Peyer's patch (tissue), 4 donors: Measurements from ENCODE around the gene BLCAP. TPM values are rescaled to one million over a fixed set of nuclear protein-coding genes. Genes with fewer than 3 reads are reported as not detected.

Source experiments
- DNase-seq, 3 donors: peaks; one replicate each; pipeline ENCODE4 v3.0.0-alpha.2; 2017 to 2019
- H3K27ac ChIP-seq, 4 donors: fragments of 200-600 bp; sonication (generic); one replicate each; pipeline ENCODE4 v1.5.1; 2016 to 2019
- H3K27me3 ChIP-seq, 2 donors: fragments of 200-600 bp; sonication (generic); one replicate each; pipeline ENCODE4 v1.5.1; 2019
- H3K36me3 ChIP-seq, 3 donors: fragments of 200-600 bp; sonication (generic); one replicate each; pipeline ENCODE4 v1.5.1; 2016 to 2019
- H3K4me1 ChIP-seq, 4 donors: fragments of 200-600 bp; sonication (generic); one replicate each; pipeline ENCODE4 v1.5.1; 2016 to 2019
- H3K4me3 ChIP-seq, 4 donors: fragments of 200-600 bp; sonication (generic); 1 replicate in 3 of 4; 2 replicates in 1 of 4; pipeline ENCODE4 v1.5.1; 2016 to 2019; ENCODE audit warnings: mild to moderate bottlenecking in 1 of 4
- H3K9me3 ChIP-seq, 4 donors: fragments of 200-600 bp; sonication (generic); one replicate each; pipeline ENCODE4 v1.5.1; 2016 to 2019; ENCODE audit warnings: mild to moderate bottlenecking in 1 of 4
- POLR2A ChIP-seq, 2 donors: fragments of 450-650 bp; IDR thresholded peaks; one replicate each; pipeline ENCODE4 v1.5.1; 2017; ENCODE audit warnings: antibody characterized with exemption in 2 of 2, mild to moderate bottlenecking in 2 of 2, moderate library complexity in 2 of 2
- total RNA-seq, 4 donors: library from RNA; depleted of rRNA; stranded (reverse); fragments of >200 nt; gene quantifications; one replicate each; pipeline ENCODE4 v1.1.0, GENCODE V29; 2016
- TF ChIP-seq, protein P1 (sequence below), 6 experiments: fragments of 450-650 bp in 4 of 6; fragments of 200-600 bp in 2 of 6; sonication (generic) in 1 of 6; IDR thresholded peaks; one replicate each; pipeline ENCODE4 v1.5.1; 2017 to 2019; ENCODE audit warnings: antibody characterized with exemption in 6 of 6, mild to moderate bottlenecking in 3 of 6, moderate library complexity in 1 of 6

Gene BLCAP
- total RNA-seq, 4 donors from 2014 or later = 44.6 to 129 (median 118) TPM

DNA sequence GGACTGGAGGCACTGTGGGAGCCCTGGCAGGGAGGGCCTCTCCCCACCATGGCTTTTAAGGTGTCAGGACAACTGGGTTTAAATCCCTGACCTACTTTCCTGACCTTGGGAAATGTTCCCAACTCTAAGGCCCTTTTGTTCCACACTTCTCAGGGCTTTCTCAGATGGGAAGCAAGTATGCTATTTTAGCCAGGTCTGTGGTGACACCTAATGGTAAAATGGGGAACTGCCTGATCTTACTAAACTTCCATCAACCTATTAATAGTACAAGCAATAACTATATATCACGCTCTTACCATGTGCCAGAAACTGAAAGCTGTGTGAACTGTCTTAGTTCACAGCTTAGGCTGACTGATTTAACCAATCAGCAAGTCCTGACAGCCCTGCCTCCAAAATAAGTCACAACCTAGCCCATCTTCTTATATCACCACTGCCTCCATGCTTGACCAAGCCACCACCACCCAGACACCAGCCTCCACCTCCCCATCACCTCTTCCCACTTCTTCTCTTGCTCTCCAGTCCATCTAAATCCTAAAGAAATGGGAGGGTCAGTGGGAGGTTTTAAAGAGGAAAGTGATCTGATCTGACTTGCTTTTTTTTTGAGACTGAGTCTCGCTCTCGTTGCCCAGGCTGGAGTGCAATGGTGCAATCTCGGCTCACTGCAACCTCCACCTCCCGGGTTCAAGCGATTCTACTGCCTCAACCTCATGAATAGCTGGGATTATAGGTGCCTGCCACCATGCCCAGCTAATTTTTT lies 6.9 kb upstream of the BLCAP start:
- H3K36me3 ChIP-seq = no peaks in the 10 kb centered on the region
- TF ChIP-seq, protein P1, sequence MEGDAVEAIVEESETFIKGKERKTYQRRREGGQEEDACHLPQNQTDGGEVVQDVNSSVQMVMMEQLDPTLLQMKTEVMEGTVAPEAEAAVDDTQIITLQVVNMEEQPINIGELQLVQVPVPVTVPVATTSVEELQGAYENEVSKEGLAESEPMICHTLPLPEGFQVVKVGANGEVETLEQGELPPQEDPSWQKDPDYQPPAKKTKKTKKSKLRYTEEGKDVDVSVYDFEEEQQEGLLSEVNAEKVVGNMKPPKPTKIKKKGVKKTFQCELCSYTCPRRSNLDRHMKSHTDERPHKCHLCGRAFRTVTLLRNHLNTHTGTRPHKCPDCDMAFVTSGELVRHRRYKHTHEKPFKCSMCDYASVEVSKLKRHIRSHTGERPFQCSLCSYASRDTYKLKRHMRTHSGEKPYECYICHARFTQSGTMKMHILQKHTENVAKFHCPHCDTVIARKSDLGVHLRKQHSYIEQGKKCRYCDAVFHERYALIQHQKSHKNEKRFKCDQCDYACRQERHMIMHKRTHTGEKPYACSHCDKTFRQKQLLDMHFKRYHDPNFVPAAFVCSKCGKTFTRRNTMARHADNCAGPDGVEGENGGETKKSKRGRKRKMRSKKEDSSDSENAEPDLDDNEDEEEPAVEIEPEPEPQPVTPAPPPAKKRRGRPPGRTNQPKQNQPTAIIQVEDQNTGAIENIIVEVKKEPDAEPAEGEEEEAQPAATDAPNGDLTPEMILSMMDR (IDR thresholded peaks at IDR 0.05) = peak; percentile 84 to 99 (median 95)
- TF ChIP-seq POLR2A (IDR thresholded peaks at IDR 0.05) = no peak
- H3K27me3 ChIP-seq = no peaks in the 10 kb centered on the region
- DNase-seq = peak in 2 of 3 donors; percentile 52 to 76
- H3K4me3 ChIP-seq = no peak overlapping the region
- H3K4me1 ChIP-seq = peaks cover 0 to 19% (median 0%) of the 10 kb centered on the region in 4 donors
- peak overlapping the region in 1 of 4 donors; percentile 58 for H3K27ac ChIP-seq
- H3K9me3 ChIP-seq = no peaks in the 10 kb centered on the region

DNA sequence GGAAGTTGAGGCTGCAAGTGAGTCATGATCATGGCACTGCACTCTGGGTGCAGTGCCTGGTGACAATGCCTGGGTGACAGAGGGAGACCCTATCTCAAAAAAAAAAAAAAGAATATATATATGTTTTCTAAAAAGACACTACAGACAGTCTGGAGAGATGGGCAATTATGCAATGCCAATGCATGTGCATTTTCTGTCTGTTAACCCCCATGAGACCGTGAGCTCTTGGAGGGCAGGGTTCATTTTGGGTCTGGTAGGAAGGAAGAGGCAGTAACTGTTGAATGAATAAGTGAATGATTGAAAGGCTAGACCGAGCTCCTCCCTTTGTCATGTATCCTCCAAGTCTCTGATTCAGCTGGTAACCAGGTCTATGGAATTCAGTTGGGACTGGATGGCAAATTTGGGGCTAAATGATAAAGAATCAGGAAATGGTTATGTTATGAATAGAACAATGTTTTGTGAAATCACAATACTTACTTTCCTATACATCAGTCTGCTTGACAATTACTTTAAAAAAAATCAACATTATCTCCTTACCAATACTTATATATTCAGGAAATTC lies 5.6 kb upstream of the BLCAP start:
- Histone ChIP-seq H3K27ac (no peak overlapping the region), H3K4me3 (no peak overlapping the region), H3K36me3 (no peaks in the 10 kb centered on the region), H3K9me3 (no peaks in the 10 kb centered on the region), H3K27me3 (no peaks in the 10 kb centered on the region), H3K4me1 (peaks cover 0 to 27% (median 0%) of the 10 kb centered on the region in 4 donors)
- TF ChIP-seq, protein P1 (IDR thresholded peaks at IDR 0.05) = no peak
- TF ChIP-seq POLR2A (IDR thresholded peaks at IDR 0.05) = no peak
- DNase-seq = peak in 1 of 3 donors; percentile 3

DNA sequence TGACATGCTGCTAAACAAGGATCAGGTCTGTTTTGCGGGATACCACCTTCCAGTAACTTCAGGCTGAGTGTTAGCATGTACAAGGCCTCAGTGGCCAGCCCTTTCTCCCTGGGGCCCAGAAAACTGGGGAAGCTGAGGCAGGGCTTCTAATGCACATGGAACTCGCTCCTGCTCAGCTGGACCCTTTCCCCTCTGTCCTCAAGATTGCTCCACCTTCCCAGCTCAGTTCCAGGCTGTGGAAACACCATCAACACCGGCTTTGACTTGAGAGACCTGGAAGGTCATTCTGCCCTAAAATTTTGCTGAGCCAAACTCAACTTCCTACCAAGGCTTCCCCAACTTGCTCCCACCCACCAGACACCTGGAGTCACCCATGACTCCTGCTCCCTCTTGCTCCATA lies 4.2 kb upstream of the BLCAP start:
- H3K27ac ChIP-seq = no peak overlapping the region
- DNase-seq = peak in 1 of 3 donors; percentile 17
- H3K4me3 ChIP-seq = no peak overlapping the region
- no peaks in the 10 kb centered on the region for H3K27me3 ChIP-seq
- H3K36me3 ChIP-seq = no peaks in the 10 kb centered on the region
- no peaks in the 10 kb centered on the region for H3K9me3 ChIP-seq
- TF ChIP-seq, protein P1 (IDR thresholded peaks at IDR 0.05) = no peak
- TF ChIP-seq POLR2A (IDR thresholded peaks at IDR 0.05) = no peak
- H3K4me1 ChIP-seq = peaks cover 0 to 28% (median 0%) of the 10 kb centered on the region in 4 donors

DNA sequence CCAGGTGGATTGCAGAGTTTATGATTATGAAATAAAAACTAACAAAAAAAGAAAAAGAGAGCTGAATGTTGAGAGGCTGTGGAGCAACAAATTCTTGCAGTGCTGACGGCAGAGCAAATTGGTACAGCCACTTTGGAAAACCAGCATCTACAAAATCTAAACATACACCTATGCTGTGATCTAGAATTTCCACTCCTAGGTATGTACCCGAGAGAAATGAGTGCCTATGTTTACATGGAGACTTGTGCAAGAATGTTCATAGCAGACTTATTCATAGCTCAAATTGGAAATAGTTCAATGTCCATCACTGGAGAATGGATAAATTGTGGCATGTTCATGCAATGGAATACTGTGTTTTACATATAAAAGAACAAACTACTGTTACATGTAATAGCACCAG lies 3.0 kb upstream of the BLCAP start:
- no peaks in the 10 kb centered on the region for H3K36me3 ChIP-seq
- no peaks in the 10 kb centered on the region for H3K27me3 ChIP-seq
- no peak overlapping the region for H3K4me3 ChIP-seq
- TF ChIP-seq, protein P1 (IDR thresholded peaks at IDR 0.05) = no peak
- no peak for TF ChIP-seq POLR2A (IDR thresholded peaks at IDR 0.05)
- no peaks in the 10 kb centered on the region for H3K9me3 ChIP-seq
- H3K4me1 ChIP-seq = peaks cover 0 to 25% (median 4%) of the 10 kb centered on the region in 4 donors
- H3K27ac ChIP-seq = no peak overlapping the region
- no peak for DNase-seq

DNA sequence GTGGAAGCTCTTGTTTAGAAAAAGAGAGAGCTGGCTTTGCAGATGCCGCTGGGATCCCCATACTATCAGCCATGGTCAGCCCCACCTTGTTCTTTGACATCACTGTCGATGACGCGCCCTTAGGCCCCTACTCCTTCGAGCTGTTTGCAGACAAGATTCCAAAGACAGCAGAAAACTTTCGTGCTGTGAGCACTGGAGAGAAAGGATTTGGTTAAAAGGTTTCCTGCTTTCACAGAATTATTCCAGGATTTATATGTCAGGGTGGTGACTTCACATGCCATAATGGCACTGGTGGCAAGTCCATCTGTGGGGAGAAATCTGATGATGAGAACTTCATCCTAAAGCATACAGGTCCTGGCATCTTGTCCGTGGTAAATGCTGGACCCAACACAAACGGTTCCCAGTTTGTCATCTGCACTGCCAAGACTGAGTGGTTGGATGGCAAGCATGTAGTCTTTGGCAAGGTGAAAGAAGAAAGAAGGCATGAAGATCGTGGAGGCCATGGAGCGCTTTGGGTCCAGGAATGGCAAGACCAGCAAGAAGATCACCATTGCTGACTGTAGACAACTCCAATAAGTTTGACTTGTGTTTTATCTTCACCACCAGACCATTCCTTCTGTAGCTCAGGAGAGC lies 2.4 kb upstream of the BLCAP start:
- Histone ChIP-seq H3K4me1 (peaks cover 0 to 25% (median 7%) of the 10 kb centered on the region in 4 donors), H3K27ac (no peak overlapping the region), H3K36me3 (no peaks in the 10 kb centered on the region), H3K4me3 (no peak overlapping the region), H3K27me3 (no peaks in the 10 kb centered on the region), H3K9me3 (no peaks in the 10 kb centered on the region)
- no peak for TF ChIP-seq POLR2A (IDR thresholded peaks at IDR 0.05)
- TF ChIP-seq, protein P1 (IDR thresholded peaks at IDR 0.05) = no peak
- peak in 1 of 3 donors; percentile 33 for DNase-seq
